GM19043 (cell line): ENCODE results near the gene ISYNA1.

ENCODE experiments used
- ATAC-seq: cut with Tn5 transposase; IDR thresholded peaks from one replicate; pipeline ENCODE4 v1.9.1; 2021; ENCODE audit warnings: low read depth; ENCODE audit not compliant: unreplicated experiment

Gene ISYNA1

DNA sequence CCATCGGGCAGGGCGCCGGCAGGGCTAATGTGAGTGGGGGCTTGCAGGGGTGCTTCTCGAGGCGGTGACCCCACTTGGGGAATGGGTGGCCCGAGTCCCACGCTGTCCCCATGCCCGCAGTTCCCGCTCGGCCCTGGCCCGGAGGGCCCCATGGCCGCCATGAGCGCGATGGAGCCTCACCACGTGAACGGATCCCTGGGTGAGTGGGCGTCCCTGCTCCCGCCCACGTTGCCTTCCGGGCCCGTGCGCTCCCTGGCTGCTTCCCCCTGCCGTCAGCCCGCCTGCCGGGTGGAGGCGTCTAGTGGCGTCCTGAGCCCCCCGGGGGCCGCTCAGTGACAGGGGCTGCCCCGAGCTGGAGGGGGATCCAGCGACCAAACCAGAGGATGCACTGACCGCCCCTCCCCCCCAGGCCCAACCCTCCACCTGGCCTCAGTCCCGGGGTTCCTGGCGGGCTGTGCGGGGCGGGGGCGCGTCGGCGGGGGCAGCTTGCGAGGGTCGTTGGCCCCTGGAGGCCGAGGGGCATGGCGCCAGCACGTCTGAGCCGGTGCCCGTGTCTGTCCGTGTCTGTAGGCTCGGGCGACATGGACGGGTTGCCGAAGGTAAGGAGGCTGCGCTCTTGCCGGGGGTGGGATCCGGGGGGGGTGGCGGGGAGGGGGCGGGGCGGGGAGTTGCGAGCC is 4.8 kb downstream of the ISYNA1 start:
- ATAC-seq = no peak

DNA sequence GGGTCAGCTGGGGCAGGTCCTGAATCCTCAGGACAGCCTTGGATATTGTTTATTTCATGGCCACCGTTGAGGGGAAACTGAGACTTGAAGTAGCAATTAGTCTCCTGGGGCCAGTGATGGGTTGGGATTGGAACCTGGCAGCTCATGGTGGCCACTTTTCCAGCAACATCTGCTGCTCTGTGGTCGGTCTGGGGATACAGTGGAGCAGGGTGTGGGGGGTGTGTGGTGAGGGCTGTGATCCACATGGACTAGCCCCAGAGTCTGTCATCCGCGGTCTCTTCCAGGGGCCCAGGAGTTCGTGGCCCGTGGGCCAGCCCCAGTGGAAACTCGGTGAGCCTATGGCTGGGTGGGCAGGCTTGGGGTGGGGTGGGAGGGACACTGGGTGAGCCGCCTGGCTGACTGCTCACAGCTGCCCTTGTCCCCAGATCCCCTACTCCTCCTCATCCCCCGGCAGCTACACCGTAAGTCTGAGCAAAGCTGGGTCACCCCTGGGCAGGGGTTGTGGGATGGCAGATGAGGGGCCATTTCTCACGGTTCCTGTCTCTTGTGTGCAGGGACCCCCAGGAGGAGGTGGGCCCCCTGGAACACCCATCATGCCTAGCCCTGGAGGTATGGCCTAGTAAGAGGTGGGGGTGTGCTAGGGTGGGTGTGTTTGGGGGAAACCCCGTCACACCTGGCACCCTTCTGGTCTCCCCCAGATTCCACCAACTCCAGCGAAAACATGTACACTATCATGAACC is 5.5 kb downstream of the ISYNA1 start:
- ATAC-seq = no peak

DNA sequence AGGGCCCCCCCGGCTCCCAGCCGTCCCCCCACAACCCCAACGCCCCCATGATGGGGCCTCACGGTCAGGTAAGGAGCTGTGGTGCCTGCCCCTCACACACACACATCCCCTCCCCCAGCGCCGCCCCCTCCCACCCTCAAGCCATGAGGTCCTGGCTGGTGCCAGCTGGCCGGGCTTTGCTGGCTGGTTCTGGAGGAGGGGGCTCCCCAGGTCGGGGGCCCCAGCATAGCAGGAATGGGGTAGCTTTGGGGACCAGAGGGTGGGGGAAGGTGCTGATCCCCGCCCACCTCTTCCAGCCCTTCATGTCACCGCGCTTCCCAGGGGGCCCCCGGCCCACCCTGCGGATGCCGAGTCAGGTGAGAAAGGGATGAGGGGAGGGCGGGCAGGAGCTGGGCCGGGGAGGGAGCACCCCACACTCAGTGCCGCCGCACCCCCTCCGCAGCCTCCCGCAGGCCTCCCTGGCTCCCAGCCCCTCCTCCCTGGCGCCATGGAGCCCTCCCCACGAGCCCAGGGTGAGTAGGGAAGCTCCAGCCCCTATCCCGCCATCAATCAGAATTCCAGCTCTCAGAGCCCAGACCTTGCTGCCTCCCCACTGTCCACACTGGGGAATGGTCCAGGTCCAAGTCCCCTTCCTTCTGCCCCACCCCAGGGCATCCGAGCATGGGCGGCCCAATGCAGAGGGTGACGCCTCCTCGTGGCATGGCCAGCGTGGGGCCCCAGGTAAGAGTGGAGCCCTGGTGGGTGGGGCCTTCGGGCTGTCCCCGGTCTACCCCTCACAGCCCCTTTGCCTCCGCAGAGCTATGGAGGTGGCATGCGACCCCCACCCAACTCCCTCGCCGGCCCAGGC is 6.4 kb downstream of the ISYNA1 start:
- ATAC-seq = no peak

DNA sequence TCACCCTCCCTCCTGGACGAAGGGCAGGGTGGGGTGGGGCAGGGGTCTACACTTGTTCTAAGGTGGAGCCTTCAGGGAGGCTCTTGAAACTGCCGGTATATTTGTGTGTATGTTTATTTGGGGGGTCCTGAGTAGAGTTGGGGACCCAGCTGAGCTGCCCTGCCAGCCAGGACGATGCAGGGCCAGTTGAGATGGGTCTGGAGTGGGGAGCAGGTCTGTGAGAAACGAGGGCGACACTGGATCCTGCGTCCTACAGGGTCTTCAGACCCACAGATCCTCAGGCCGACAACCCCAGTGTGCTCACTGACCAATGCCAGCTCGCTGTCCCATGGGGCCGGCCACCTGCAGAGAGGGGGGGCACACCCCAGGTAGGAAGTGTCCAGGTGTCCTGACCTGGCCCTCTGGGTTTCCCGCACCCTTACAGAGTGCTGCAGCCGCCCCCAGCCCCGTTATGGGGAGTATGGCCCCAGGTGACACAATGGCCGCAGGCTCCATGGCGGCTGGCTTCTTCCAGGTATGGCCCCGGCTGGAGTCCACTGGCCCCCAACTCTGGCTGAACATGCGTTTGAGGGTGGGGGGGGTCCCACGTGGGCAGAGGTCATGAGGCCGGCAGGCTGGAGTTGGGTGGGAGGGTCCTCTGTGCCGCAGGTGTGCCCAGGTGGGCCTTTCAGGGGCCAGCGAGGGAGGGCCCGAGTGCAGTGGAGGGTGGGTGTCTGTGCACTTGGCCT is 7.4 kb downstream of the ISYNA1 start:
- no peak for ATAC-seq

DNA sequence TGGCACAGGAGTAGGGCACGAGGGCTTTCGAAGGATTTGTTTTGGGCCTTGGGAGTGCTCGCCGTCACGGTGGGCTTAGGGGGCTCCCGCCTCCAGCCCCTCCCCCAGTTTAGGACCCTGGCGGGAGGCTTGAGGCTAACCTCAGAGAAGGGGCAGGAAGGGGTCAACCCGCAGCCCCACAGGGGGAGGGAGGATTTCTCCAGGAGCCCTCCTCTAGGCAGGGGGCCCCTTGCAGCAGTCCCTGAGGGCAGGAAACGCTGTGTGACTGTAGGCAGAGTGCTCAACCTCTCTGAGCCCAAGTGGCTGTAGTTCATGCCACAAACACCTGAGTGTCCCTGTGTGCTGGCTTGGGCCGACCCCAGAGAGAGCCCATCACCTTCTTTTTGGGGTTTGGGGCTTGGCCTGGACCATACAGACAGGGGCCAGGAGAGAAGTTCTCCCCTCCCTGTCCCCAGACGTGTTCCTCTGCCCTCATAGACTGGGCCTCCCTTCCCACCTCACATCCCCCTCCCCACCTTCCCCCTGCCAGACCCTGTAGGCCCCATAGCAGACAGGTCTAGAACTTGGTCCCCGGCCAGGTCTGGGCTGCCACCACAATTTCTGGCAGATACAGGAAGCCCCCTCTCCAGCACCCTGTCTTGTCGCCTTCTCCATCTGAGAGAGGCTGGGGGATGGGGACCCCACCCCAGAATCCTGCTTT is 8.1 kb downstream of the ISYNA1 start:
- no peak for ATAC-seq

DNA sequence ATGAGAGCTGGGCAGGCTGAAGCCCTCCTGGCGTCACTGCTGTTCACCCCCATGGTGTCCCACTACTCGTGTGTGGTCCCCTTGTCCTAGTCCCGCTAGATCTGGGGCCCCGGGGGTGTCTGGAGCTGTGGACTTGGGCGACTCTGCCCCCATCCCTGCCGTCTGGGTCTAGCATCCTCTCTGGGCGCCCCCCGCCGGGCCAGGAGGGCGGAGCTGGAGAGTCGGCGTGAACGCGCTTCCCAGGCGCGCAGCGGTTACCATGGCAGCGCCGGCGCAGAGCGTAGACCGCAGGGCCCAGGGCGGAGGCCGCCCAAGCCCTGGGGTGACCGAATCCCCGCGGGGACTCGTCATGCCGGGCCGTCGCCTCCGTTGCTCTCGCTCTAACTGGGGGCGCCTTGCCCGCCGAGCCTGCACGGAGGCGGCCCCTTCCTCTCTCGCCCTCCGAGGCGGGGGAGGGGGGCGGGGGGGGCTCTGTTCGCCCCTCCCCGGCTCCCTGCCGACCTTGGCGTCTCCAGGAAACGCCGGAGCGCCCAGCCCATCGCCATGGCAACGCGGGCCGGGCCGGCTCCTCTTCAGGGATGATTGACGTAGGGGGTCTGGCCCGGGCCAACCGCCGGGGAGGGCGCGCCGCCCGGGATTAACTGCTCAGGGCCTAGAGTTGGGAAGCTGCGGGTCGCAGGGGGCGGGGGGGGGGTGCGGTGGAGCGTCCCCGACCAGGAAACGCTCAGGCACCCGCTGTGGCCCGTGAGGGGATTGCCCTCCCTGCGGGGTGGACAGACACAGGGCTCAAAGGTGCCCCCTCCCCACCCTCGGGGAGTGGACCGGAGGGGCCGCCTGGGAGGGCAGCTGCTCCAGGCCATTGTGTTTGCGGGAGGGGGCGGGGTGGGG is 8.9 kb downstream of the ISYNA1 start:
- ATAC-seq = peak; percentile 56

DNA sequence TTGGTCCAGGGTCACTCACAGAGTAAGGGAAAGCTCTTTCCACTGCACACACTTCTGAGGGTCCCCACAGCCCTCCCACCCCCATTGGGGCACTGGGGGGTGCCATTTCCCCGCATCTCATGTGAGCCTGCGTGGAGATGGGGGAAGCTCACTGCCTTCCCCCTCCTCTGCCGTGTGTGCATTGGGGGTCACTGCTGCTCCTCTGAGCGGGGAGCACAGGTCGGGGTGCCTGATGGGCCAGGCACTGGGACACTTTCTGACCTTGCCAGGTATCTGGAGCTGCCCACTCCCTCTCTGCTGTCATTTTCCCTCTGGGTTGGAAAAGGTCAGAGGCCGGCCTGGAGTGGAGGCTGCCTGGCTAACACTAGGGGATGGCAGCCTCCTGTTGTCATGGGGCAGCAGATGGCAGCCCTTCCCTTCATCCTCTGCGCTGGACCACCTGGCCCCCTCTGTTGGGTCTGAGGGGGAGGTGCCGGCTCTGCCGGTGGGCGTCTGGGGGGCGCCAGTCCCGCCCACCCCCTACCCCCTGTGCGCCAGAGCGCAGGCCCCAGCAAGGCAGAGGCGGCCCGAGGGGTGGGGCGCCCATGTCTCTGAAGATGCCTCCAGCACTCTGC is 9.7 kb downstream of the ISYNA1 start:
- ATAC-seq = no peak

DNA sequence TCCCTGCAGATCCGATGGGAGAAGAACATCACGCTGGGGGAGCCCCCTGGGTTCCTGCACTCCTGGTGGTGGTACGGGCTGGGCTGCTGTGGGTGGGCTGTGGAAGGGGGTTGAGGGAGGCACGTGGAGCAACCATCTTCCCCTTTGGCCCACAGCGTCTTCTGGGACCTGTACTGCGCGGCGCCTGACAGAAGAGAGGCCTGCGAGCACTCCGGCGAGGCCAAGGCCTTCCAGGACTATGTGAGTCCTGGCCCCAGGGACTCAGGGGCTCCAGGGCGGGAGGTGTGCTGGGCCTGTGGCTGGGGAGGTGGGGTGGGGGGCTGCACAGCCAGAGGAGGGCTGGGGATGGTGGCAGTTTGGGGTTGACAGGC is 10.2 kb downstream of the ISYNA1 start:
- no peak for ATAC-seq

DNA sequence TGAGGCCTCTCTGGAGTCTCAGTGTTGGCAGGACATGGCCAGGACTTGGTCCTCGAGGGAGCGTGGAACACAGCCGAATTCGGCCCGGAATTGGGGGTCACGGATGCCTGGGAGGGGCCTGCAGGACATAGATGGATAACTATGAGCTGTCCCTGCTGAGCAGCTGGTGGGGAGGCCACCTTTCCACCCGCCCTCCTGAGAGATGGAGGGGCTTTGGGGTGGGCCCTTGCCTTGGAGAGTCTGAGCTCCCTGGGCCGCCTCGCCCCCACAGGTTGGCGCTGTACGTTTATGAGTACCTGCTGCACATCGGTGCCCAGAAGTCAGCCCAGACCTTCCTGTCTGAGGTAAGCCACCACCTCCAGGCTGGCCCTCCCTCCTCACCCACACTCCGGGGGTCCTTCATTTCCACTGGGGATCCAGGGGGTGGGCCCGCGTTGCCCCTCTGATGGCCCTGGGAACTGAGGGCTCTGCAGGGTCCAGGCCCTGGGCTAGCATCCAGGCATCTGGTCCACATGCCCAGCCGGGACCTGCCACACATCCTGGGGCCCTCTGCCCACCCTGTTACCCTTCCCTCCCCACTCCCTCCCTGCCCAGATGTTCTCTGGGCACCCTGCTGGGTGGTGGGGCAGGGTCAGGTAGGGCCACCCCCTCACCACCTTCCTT is 10.7 kb downstream of the ISYNA1 start:
- ATAC-seq = no peak

DNA sequence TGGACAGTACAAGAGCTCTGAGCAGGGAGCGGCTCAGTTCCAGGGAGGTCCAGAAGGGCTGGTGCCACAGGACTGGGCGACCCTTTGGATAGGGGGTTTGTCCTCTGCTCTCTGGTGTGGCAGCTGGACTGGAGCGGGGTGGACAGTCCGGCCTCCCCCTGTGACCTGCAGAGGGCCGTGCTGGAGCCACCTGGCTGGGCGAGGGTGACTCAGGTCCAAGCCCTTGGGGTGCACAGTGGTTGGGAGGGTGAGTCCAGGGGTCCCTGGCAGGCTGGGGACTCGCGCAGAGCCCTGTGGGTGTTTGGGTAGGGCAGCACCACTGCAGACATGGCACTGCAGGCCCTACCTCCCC is 11.5 kb downstream of the ISYNA1 start:
- ATAC-seq = no peak

DNA sequence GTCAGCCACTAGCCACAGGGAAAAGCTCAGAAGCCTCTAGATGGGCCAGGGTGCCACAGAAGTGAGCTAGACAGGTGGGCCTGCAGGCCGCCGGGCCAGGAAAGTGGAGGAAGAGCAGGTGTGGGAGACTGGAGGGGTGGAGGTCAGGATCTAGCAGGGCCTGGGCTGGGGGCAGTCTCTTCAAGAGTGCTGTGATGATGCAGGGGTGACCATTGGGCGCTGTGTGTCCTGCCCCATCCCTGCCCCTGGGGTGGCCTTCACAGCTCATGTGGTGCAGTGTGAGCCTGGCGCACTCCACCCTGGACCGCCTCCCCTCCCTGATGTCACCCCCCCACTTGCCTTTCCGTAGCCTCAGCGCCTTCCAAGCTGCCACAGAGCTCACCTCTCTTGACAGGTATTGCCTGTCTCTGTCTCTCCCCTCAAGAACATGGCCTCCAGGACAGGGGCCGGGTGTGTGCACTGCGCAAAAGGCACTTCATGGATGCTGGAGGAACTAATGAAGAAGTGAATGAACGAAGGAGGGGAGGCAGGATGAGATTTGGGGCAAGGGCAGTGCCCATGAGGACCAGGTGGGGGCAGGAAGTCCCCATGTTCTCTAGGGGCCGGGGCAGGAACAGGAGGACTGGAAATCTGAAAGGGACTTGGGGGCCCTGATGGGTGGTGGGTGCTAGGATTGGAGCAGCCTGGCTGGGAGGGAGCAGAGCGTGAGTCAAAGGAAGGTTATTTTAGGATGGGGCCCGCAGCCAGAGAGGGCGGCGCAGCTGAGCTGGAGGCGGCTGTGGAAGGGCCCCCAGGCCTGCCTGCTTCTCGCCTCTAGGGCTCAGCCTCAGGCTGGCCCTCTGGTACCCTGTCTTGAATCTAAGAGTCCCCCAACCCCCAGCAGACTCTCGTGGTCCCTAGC is 12.2 kb downstream of the ISYNA1 start:
- no peak for ATAC-seq

DNA sequence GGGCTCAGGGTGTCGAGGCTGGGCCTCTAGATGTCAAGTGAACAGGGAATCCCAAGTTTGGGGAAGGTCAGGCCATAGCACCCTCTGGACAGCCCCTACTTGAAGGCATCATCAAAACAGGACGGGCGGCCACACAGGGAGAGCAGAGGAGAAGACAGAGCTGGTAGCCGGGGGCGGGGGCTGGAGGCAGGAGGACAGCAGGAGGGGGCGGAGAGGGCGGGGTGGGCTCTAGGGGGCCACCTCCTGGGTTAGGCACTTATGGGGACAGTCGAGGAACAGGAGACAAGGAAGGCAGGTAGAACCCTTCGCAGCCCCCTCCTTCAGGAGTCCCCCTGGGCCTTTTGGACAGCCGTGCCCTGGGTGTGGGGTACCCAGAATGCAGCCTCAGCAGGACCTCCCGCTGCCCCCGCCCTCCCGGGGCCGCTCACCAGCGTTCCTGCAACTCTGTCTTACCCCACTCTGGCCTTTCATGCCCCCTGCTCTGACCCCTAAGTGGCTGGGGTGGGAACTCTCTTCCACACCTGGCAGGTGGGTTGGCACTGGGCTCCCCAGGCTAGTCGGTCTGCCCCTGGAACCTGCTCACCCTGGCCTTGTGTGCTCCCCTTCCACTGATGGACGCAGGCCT is 12.9 kb downstream of the ISYNA1 start:
- ATAC-seq = no peak

DNA sequence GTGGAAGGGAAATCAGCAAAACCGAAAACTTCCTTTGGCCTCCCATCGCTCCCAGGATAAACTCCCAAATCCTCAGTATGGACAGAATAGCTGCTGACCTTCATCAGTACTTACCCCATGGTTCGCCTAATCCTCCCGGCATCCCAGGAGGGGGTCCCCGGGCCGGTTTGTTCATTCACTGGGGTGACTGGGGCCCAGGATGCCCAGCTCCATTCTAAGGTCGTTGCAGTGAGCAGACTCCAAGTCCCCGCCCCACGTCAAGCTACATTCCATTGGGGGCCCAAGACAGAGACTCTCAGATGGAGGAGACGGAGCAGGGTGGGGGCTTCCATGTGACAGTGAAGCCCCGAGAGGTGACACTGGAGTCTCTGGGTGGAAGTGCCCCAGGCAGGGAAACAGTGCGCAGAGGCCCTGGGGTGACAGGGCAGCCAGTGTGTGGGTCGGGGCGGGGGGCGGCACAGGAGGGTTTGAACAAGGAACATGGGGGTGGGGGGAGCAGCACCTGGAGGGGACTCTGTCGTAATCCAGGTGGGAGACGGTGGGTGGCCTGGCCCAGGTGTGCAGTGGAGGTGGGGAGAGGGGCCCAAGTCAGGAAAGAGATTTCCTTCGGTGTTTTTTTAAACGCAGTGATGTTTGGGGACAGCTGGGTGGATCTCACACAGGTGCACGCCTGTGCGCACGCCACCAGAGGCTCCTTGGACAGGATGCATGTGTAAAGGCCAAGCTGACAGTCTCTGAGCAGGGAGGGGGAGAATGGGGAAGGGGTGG is 13.6 kb downstream of the ISYNA1 start:
- ATAC-seq = no peak

DNA sequence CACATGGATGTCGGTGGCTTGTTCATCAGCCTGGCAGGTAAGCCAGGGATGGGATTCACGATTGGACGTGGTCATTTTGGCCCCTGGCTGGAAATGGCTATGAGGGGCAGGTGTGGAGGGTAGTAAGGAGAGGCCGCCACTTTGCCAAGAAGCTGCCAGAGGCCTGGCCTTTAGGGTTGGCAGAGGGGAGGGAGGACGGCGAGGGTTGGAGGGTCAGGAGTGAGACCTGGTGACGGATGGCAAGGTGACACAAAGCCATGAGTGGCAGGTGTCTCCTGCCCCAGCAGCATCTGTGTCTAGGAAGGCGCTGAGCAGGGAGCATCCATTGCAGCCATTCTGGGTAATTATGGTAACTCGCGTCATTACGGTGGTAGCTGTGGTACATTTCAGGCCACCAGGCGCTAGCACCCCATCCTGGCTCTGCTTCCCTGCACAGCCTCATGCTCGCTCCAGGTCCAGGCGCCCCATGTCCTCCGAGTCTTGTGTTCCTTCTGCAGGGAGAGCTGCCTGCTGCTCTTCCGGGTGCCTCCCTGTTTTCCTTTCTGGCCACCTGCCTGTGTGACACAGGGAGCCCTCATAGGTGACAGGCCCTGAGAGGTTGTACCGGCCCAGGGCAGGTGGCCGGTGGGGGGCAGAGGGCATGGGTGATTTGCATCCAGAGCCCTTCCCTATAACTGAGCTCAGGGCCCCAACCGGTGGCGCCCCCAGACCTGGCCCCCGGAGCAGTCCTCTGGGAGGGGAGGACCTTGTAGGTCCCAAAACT is 14.5 kb downstream of the ISYNA1 start:
- no peak for ATAC-seq

DNA sequence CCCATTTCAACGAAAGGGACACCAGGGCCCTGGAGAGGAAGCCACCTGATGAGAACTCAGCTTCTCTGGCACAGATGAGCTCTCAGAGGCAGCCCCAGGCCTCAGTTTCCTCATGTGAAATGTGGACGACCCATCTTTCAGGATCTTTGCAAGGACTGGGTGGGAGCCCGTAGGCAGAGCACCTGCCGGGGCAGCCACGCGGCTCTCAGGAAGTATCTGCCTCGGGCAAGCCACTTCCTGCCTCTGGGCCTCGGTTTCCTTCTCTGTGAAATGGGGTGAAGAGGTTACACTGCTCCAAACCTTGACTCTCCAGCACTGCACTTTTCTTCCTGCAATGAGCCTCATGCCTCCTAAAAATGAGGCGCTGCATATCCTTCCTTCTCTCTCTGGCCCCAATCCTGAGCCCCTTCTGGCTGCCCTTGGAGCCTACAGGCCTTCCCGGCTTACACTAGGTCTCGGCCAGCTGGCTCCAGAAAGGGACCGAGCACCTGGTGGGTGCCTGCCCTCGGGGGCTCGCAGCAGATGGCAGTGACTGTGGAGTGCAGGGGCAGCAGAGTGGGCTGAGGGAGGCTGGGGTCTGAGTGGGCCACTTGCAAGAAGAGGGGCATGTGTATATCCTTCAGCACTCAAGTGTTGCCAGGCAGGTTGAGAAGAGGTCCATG is 15.3 kb downstream of the ISYNA1 start:
- ATAC-seq = no peak
